Hematopoietic multipotent progenitor cell treated with erythropoietin and hydrocortisone succinate and interleukin-3 and kit ligand, for 8 days (in vitro differentiated cells): ENCODE data around the gene MTNR1B.

Experiments used
- DNase-seq: peaks from one replicate; pipeline ENCODE4 v3.0.0-alpha.2; 2015

Gene MTNR1B

DNA sequence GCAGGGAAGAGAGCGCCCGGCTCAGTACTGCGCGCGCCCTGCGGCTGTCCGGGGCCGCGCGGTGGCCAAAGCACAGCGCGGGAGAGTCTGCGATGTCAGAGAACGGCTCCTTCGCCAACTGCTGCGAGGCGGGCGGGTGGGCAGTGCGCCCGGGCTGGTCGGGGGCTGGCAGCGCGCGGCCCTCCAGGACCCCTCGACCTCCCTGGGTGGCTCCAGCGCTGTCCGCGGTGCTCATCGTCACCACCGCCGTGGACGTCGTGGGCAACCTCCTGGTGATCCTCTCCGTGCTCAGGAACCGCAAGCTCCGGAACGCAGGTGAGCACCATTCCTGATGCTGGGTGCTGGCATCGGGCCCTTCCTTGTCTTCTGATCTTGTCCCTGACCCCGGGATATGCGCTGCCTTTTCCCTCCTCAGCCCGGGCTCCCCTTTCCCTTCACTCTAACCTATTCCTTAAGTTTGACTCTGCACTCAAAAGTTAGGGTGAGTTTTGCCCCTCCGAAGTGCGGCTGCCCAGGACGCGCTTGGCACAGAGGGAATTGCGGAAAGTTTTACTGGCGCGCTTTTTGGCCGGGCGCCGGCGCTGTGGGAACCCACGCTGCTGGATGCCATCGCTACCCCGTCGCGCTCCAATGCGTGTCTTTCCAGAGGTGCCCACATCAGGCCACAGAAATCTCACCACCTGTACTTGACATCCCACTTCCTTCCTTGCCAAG, at the start of gene MTNR1B:
Gene MTNR1B (plus strand): TSS at position 18 of the 714 bp plus-strand sequence. CDS start 75 bp downstream, at position 93.
- no peak for DNase-seq

DNA sequence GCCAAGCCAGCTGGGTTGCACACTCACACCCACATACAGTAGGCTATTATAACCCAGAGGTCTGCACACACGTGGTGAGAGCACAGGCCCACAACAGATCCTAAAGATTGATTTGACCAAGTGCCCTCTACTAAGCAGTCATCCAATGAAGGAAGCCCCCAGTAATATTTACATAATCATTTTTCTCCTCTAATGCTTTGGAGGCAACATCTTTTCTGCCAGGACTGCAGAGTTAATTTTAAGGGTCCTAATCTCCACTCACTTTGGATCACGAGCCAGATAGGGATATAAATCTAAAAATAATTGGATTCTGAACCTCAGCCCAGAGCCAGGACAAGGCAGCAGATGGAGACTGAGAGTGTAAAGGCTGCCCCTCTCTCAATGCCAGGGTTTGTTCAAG, 49.1 kb upstream of the MTNR1B start:
- DNase-seq, result no peak

DNA sequence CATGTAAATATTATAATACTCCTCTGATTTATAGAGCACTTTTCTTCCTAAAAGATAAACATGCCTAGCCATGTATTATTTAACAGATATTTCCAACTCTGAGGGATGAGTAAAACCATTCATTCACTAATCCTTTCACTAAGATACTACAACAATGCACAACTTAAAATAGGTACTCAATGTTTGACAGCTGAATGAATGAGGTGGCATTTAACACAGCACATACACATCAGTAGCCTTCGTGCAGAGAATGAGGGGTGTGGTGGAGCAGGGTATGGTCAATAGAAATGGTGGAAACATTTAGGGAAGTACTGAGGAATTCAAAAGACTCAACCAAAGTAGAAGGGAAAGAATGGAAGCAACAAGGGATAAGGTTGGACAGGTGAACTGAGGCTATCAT, 46.7 kb upstream of the MTNR1B start:
- DNase-seq, result no peak

DNA sequence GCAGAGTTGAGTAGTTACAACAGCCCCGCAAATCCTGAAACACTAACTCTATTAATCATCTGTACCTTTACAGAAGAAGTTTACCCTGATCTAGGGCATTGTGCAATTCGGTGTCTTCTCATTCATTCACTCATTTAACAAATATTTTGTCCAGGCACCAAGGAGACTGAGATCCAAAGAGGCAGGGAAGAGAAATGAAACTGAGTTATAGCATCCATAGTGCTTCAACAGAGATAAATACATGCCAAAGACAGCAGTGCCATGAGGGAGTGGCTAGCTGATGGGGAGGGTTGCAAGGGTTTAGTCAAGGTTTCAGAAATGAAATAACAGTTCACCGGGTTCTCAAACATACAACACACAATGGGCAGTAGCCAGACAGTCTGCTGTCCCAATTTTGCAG, 40.2 kb upstream of the MTNR1B start:
- DNase-seq, result no peak

DNA sequence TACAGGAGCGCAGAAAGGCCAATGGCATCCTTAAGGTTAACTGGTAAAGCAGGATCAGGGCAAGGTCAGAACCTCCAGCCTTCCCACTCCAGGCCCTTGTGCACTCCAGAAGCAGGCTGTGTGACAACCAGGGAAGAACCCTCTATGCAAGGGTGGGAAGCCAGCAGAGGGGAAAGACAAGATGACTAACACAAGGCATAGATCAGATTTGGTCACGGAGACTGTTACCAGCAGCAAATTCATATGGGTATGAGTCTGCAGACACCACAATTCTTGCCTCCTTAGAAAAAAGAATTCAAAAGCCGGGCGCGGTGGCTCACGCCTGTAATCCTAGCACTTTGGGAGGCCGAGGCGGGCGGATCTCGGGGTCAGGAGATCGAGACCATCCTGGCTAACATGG, 39.8 kb upstream of the MTNR1B start:
- DNase-seq, result no peak

DNA sequence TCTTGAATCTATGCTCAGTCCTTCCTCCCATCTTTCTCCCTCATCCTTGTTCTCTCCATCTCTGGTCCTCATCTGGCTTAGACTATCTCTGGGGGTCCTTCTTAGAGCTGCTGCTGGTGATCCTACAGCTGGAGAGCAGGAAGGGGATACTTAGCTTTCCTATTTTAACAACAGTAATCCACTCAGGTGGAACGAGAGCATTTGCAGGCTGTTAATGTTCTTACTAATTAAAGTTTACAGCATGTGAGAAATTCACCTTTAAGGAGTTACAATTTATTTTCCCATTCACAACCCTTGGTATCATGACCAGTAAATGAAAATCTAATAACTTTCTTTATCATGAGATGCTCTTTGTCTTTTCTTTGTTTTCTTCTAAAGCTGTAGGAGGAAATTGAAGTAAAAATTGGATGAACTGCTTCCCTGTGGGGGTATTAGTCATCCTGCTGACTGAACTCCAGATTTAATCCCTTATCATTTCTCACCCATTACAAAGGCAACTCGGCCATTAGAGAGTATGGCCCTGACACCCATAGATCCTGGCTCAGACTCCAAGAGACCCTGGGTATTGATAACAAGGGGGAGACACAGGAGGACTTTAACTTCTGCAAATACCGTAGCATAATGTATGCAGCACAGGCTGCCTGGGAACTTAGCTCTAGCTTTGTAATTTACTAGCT, 37.6 kb upstream of the MTNR1B start:
- no peak for DNase-seq

DNA sequence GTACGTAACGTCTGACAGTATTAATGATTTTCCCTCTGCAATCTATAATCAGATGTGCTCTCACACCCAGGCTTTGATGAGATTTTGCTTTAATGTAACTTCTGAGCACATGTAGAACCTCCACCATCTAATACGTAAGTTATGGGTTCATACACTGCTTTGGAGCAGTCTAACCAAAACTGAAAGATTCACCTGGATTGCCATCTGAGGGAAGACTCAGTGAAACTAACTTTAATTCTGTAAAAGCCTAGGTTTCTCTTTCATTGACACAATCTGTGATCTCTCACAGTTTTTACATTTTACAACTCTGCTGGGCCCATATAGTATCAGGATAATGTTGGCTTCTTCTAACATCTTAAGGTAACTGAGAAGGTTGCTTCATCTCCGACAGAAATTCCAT, 30.1 kb upstream of the MTNR1B start:
- DNase-seq, result no peak

DNA sequence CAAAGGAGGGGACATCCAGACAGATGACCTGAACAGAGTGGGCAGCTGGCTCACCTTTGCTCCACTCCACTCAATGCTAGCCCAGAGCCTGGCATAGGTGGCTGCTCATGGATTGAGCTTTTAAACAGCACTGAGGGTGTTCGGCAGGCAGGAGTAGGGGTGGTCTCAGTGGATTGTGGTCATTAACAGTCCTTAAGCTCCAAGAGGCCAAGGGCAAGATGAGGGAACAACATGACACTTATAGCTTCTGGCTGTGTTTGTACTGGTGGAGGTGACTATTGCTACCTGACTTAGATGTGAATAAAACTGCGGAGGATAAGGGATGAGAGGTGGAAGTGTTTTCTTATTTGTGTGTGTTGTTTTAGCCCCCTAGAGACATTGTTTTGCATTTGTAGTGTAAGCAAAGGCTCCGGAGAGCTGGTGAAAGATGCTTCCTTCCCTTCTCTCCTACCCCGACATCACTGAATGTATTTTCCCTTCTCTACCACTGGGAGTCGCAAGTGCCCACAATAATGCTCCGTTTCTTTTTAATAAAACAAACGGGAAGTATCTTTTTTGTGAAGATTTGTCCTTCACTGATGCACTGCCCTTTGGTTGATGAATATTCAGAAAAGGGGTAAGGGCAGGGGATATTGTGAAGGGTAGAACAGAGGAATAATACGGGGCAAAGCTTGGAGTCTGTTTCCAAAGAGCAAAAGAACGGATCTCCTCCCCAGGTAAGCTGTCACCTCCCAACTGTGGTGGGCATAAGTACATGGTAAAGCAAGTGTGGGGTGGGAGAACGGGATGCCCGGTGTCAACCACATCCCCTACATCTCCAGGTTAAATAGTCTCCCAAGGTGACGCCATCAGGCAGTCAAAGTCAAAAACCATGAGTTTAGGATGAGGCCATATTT, 27.5 kb upstream of the MTNR1B start:
- peak; percentile 36 for DNase-seq

DNA sequence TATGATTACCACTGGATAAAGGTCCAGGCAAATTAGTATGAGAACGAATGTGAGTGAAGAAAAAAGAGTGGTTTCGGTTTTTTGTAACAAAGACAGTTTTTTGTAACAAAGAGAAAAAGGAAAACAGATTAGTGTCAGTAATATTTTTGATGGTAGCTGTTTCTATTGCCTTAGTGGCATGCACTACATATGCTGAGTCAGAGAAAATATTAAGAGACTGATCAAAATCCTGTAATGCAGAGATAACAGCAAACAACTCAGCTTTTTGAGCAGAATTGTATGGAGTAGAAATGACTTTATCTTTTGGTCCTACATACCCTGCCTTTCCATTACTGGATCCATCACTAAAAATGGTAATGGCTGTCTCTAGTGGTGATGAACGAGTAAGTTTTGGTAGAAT, 22.7 kb upstream of the MTNR1B start:
- no peak for DNase-seq

DNA sequence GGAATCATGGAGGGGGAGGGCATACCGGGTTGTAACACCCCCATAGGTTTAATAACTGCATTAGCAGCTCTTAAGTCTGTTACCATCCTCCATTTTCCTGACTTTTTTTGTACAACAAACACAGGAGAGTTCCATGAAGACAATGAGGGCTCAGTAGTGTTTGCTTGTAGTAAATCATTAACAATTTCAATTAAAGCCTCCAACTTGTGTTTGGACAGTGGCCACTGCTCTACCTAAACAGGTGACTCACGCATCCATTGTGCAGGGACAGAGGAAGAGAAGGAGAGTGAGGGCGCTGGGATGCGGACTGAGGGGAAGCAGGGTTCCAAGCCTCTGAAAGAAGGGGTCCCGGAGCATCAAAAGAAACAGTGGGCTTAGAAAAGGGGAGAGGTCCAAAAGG, 21.3 kb upstream of the MTNR1B start:
- no peak for DNase-seq

DNA sequence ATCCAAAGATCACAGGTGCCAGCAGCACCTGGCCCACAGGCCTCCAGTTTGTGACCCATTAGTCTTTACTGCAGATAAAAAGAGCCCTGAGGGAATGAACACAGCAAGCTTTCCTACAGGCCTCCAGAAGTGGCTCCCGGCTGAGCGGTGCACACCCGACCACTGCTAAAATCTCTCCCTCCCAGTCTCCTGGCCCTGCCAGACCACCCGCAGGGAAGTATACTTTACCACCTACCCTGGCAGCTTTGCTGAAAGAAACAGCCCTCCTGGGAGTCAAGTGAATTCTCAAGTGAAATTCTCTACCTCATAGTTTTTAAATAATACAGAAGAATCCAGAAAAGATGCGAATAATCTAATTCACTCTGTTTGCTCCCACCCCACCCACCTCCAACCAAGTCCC, 15.4 kb upstream of the MTNR1B start:
- no peak for DNase-seq

DNA sequence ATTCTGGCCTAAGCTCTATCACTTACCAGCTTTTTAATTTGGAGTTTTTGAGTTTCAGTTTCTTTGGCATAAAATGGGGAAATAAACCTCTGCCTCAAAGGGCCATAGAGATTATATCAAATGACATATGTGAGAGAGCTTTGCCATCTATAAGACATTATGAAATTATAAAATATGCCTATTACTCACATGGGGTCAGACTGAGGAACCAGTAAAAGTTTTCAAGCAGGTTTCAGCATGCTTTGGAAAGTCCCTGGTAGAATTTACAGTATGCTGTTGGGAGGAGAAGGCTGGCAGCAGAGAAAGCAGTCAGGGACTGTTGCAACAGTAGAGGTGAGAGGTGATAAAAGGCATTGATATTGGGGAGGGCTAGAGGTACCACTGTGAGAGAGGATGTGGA, 13.6 kb upstream of the MTNR1B start:
- DNase-seq, result no peak

DNA sequence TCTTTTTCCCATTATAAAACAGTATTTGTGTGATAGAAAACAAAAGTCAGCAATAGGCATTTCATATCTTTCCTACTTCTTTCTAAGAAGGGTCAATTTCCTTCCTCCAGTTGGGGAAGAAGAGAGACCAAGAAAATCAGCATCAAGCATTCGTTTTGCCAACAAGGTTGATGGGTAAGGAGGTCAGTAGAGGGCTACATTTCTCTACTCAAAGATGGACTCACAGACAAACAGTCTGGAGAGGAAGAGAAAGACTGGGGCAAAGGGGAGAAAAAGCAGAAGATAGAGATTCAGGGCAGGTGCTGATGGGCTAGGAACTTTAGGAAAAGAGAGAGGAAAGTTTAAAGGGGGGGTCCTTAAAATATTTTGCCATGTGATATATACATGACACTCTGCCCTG, 8.6 kb upstream of the MTNR1B start:
- DNase-seq, result no peak

DNA sequence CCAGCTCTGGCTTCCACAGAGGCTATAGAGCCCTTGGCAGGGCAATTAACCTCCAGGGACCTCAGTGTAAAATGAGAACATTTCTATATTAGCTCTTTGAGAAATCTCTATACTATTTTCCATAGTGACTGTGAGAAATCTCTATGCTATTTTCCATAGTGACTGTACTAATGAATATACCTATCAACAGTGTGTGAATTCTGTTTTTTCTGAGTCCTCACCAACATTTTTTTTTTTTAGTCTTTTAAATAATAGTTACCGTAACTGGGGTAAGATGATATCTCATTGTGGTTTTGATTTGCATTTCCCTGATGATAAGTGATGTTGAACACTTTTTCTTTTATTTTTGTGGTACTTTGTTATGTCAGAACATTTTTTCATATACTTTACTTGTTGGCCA, 7.0 kb upstream of the MTNR1B start:
- DNase-seq, result no peak

DNA sequence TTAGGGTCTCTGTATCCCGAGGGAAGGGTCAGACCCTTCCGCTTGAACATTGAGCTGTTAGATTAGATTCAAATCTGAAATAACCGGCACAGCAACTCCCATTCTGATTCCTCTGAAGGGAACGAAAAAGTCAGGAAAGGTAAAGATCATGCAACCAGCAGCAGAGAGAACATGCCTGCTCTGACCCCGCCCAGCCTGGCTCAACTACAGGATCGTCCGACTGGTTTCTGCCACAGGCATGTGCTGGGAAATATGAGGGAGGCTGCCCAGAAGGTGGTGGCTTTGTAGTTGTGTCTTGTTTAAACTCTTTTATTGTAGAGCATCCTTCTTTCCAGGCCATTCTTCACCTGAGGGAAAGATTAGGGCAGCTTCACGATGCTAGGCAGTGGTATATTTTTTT, 5.0 kb upstream of the MTNR1B start:
- DNase-seq, result no peak

DNA sequence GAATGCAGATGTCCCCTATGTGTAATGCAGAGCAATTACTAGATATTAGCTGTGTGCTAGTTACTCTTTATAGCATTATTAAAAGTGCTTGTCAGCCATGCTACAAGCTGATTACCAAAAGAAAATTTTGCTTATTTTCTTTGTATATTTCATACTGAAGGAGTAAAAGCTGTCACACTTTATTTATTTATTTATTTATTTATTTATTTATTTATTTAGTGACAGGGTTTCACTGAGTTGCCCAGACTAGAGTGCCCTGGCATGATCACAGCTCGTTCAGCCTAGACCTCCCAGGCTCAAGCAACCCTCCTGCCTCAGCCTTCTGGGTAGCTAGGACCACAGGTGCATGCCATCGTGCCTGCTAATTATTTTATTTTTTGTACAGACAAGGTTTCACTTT, 4.3 kb upstream of the MTNR1B start:
- no peak for DNase-seq

DNA sequence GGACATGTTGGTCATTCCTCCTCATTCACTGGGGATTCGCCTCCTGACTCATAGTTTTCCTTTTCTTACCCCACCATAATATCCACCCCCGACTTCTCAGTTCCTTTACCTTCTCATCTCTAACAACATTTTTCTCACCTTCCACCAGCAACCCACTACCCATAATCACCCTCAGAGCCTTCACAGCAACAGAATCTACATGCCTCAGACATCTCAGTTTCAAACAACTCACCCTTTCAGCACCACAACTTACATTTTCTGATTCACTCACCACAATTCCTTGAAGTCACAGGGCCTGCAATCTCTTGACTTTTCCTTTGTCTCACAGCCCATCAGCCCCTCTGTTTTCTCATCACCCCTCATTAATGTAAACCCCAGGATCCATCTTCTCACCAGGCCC, 2.3 kb upstream of the MTNR1B start:
- no peak for DNase-seq

DNA sequence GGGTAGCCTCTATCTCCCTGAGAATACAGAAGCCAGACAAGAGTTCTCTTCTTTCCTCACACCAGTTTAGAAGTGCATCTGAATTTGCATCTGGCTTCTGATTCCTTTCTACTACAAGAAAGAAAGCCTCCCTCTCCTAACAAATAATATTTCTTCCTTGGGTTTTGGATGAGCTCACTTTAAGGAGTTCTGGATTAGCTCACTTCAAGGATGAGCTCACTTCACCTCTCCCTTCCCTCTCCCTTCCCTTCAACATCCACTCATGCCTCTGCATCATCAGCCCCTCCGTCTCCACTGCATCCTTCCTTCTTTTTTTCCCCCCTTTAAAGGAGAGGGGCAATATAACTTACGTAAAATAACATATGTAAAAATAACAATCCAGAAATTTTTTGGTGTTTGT, 1.6 kb upstream of the MTNR1B start:
- DNase-seq, result no peak

DNA sequence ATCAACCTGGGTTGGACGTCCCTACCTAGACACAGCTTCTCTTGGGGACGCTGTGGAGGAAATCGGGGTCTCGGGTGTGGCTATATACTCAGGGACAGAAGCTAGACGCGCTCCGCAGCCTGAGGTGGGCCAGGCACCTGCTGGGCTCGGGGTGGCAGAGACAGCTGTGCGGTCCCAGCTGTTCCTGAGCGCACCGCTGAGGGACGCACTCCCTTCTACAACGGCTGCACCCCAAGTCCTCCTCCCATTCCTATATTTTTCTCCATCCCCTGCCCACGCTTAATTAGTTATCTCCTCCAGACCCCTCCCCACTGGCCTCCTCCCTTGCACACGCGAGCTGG, 188 bp upstream of the MTNR1B start:
- DNase-seq, result no peak

DNA sequence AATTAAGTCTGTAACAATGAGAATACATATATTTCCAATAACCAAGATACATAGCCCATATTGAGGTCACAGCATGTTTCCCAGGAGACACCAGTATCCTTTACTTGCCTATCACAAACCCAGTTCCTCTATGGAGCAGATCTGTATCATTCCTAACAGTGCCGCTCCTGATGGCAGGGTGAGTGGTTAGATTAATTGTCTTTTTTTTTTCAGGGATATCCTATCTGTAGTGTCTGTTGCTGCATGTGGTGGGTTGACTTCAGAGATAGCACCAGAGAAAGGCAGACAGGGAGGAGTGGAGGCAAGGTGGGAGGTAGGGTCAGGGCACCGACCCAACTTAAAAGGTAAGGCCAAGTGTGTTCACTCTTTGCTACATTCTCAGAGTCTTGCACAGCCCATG, 2.8 kb downstream of the MTNR1B start:
- no peak for DNase-seq

DNA sequence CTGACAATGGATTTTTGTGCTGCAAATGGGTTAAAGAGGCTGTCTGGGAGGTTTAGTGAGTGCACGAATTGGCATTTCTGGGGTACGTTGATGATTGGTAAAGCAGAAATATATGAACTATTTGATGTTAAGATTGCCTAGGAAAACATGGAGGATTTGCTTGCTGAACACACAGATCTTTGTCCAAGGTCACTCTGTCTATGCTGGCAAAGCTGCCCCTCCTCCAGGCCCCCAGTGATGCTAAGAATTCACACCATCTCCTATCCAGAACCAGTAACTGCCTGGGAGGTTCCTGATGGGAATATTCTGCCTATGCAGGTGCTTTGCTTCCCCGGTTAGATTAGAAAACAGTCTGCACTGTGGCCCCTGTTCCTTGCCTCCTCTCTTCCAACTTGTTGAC, 5.8 kb downstream of the MTNR1B start:
- no peak for DNase-seq

DNA sequence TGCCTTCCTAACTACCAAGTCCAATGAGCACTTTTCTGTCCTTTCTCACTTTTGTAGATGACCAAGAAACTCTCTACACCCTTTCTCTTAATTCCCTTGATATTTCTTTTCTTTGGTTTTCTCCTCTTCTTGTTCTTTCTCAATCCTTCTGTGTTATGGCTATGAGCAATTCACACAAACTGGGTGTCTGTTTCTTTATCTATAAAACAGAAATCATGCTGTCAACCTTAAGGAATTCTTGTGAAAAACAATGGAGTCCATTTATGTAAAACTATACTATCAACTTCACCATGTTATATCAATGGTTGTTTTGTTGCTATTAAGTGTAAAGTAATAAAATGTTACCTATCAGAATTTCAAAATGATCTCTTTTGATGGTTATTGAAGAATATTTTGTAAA, 7.2 kb downstream of the MTNR1B start:
- DNase-seq, result no peak

DNA sequence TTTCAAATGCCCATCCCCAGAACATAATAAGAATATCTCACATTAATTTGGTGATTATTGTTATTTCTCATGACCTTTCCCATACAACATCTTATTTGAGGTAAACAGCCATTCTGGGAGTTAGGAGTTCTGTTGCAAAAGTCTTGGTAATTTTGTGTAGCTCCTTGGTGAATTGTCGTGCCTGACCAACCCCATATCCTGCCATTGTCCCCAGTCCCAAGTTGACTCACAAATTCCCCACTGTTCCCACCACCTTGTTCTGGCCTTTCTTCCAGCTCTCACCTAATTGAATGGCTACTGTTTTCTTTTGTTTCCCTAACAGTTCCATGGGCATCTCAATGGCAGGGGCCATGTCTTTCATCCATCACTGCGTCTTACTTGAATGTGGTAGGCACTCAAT, 8.0 kb downstream of the MTNR1B start:
- DNase-seq, result no peak
